Stimulated activated CD4-positive, alpha-beta T cell treated with anti-CD3 and anti-CD28 coated beads, Interleukin-4, amount 100 ng/mL, for 48 hours (primary cell): Measurements from ENCODE around the gene ZNF18.
A peak's percentile ranks its signal among the peaks of the same experiment; 100 is the strongest.

Experiments used
- DNase-seq, 2 donors: peaks; one replicate each; pipeline ENCODE4 v3.0.0-alpha.2; 2020; ENCODE audit warnings: low read depth in 2 of 2

Gene ZNF18, protein sequence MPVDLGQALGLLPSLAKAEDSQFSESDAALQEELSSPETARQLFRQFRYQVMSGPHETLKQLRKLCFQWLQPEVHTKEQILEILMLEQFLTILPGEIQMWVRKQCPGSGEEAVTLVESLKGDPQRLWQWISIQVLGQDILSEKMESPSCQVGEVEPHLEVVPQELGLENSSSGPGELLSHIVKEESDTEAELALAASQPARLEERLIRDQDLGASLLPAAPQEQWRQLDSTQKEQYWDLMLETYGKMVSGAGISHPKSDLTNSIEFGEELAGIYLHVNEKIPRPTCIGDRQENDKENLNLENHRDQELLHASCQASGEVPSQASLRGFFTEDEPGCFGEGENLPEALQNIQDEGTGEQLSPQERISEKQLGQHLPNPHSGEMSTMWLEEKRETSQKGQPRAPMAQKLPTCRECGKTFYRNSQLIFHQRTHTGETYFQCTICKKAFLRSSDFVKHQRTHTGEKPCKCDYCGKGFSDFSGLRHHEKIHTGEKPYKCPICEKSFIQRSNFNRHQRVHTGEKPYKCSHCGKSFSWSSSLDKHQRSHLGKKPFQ

DNA sequence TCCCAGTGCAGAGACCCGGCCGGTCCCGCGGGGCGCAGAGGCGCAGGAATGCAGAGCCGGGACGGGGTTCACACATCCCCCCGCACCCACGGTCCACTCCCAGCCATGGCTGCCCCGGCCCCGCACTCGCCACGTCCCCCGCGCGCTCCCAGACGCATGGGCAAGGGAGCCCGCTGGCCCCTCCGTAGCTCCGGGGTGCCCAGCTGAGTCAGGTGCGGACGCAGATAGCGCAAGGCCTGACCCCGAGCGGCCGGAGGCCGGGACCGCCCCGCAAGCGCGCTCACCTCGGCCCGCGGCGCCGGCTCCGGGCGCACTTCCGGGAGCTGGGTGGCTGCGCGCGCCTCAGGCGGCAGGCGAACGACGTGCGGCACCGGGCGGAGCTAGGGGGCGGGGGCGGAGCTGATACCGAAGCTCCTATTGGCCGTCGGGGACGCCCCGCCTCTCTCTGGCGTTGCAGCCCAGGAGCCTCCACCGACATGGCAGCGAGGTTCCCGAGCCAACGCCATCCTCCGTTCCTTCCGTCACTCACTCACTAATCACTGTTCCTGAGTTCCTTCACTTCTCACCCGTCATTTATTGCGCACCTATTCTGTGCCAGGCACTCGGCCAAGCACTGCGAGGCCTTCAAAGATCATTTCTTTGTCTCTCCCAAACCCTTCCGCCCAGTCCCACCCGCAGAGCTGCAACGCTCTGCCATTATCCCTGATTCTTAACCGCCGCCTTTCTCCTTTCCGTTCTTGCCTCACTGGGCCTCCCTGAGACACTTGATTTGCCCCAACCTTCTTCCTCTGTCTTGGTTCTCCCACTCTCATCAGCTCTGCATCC lies at the start of gene ZNF18:
Gene ZNF18 (minus strand): TSS at position 329 of the 825 bp plus-strand sequence. CDS start 4,646 bp downstream, outside the sequence.
- peak; percentile 93 to 96 for DNase-seq

DNA sequence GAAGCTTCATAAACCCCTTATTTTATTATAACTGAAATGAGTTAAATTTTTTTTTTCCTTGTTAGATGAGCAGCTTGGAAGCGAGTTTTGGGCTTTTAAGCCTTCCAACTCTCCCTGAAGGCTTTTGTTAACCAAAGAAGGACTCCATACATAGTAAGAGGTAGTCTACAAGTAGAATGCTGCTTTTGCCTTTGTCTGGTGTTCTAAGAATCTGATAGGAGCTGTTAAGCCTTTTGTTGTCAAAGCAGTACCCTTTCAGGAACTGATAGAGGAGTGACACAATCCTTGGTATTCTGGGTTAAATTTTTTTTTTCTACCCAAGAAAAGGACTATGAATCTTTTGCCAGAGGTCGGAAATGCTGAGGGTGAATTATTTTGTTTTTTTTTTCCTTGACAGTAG lies 49.5 kb upstream of the ZNF18 start:
- DNase-seq: no peak

DNA sequence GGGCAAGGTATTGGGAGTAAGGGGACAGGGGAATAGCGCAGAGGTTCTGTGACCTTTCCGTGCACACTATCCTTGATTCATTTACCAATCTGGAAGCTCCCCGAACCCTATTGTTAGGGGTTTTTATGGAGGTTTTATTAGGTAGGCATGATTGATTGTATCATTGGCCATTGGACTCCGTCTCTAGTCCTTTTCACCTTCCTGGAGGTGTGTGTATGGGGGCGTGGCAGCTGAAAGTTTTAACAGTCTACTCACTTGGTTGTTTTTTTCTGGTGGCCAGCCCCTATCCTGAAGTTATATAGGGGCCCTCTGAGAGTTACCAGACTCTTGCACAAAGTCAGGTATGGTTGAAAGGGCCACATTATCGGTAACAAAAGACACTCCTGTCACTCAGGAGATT lies 46.4 kb upstream of the ZNF18 start:
- DNase-seq: no peak

DNA sequence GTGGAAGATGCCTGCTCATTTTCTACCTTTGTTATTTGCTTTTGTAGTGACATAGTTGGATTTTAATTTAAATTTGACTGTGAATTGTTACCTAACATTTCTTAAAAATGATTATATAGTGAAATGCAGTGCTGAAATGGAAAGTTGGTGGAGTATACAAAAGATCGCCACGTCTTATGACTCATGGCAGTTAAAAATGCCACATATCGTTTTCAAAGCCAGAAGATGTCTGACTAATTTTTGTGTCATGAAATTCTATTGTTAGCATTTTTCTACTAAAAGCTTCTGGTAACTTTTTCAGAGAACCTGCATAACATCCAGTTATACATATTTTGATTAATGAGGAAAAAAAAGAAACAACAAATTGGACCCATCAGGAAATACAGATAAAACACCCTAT lies 44.0 kb upstream of the ZNF18 start:
- DNase-seq: no peak

DNA sequence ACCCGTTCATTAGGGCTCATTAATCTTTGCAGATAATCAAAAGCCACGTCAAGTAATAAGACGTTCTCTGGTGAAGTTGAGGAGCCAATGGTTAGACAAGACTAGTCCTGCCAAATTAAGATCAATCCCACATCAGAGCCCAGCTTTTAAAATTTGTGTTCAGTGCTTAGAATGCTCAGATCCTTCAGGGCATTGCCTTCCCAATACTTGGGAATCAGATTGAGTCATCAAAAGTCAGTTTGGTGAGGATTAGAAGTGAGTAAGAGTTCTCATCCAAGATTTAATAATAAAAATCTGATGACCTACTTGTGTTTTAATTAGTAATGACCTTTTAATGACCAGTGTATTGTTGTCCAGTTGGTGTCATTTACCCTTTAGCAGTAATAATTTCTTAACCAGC lies 43.2 kb upstream of the ZNF18 start:
- no peak for DNase-seq

DNA sequence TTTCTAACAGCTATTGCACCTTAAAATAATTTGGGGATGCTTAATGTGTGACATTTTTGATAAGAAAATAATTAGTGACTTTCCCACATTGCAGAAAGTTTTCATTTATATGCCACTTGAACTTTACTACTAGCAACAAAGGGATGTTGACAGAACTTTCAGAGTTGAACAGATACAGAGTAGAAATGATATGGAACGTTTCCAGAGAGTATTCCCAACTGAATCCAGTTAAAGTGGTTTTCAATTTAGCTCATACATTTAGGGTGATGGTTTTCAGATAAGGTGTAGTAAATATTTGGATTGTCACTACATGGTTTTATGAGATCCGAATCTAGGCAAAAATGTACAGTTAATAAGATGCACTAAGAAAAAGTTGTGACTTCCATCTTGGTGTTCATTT lies 40.7 kb upstream of the ZNF18 start:
- no peak for DNase-seq

DNA sequence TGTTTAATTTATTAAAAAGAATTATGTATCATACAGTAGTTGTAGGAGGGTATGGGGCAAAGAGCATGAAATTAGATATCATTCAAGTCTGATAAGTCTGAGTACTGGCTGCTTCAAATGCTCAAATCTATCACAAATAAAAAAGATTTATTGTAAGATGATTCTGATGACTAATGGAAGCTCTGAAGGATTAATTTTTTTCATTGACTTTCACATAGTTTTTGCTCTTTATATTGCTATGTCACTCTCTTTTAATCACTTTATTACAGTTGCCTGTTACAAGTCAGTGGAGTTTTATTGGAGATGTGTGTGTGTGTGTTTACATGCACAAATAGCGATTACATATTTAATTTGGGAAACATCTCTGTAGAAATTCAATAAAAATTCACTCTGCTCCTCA lies 38.4 kb upstream of the ZNF18 start:
- DNase-seq: no peak

DNA sequence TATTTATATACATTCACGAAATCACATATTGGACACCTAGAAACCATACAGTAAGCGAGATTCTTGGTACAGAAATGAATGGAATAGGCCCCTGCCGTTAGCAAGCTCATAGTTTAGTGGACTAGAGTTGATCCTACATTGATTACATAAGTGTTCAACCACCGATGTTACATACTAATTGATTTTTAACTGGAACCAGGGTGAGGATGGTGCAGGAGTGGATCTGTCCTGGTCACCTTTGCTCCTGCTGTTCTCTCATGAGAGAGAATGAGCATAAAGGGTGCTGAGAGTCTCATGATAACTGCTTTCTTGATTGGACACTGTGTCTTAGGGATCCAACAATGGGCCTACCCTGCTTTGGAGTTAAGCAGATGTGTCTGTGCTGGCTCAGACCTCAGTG lies 37.3 kb upstream of the ZNF18 start:
- DNase-seq: no peak

DNA sequence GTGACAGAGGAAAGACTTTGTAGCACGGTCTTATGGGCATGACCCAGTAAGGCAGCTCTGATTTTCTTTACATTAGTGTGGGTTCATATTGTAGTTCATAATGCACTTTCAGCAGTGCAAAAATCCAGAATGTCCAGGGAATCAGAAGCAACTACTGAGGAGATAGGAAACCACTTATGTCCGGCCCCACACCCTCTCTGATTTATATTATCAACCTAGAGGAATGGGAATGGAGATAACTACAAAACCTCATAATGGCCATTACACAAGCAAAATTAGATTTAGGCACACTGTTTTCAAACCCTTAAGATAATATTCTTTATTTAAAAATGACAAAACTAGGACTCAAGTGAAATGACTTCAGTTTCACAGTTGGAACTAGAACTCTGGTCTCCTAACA lies 31.3 kb upstream of the ZNF18 start:
- no peak for DNase-seq

DNA sequence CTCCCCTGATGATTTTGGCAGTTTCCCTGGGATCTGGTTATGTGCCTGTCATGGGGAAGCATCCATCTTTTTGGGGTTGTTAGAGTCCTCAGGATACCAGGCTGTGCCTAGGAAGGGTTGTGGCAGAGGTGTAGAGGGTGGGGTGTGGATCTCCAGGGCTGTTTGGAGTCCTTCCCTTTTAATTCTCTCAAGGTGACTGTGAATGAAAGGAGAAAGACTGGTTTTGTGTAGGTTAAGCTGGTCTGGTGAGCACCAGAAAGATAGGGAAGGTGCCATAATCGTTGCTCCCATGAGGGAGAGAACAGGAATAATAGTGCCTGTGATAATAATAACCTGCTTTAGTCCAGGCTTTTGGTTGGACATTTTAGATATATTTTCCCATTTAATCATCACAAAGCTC lies 30.4 kb upstream of the ZNF18 start:
- no peak for DNase-seq

DNA sequence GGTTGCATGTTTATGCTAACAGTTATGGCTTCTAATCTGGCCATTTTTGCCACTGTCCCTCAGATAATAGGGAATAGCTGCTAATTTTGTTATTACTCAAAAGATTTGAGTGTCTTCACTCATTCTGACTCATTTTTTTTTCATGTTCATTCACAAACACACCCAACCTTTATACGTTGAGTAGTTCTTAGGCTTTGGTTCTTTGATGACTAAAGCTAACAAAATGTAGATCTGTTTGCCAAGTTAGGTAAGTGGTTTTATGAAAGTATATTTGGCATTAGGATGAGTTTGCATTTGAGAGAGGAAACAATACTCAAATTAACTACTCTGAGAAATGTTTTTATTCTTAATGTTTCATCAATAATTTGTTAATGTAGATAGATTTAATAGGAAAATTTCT lies 27.1 kb upstream of the ZNF18 start:
- no peak for DNase-seq

DNA sequence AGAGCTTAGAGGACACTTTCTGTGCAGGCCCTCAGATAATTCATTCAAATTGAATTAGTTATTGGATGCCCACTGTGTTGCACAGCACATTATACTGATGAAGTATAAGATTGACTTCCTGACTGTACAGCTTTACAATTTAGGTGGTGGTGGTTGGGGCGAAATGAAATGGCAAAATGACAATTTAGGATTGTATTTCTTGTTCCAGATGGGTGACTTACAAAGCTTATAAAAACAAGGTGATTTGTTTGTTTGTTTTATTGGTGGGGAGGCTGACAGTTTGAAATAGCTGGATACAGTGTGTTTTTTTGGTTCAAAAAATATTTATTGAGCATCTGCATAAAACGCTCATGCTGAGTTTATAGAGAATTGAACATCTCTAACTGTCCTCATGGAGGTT lies 25.0 kb upstream of the ZNF18 start:
- DNase-seq: no peak

DNA sequence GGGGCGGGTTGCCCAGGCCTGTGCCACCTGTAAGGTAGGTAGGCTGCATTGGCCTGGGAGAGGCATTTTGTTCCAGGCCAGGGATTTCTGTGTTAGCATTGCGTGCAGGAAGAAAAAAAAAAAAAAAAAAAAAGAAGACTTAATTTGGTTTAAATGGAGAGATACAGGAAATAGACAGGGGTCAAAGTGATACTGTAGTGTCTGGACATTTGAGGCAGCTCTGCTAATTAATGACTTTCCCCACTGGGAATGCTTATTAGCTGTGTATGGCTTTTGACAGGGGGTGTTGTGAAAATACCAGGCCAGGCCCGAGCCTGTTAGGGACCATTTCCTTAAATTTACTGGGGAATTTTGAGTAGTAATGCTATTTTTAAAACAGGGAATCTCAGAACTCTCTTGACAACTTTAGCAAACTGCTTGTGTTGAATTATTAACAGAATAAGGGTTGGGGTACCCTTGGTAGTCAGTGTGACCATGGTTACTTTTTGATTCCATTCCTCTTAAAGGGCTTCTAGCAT lies 24.4 kb upstream of the ZNF18 start:
- no peak for DNase-seq

DNA sequence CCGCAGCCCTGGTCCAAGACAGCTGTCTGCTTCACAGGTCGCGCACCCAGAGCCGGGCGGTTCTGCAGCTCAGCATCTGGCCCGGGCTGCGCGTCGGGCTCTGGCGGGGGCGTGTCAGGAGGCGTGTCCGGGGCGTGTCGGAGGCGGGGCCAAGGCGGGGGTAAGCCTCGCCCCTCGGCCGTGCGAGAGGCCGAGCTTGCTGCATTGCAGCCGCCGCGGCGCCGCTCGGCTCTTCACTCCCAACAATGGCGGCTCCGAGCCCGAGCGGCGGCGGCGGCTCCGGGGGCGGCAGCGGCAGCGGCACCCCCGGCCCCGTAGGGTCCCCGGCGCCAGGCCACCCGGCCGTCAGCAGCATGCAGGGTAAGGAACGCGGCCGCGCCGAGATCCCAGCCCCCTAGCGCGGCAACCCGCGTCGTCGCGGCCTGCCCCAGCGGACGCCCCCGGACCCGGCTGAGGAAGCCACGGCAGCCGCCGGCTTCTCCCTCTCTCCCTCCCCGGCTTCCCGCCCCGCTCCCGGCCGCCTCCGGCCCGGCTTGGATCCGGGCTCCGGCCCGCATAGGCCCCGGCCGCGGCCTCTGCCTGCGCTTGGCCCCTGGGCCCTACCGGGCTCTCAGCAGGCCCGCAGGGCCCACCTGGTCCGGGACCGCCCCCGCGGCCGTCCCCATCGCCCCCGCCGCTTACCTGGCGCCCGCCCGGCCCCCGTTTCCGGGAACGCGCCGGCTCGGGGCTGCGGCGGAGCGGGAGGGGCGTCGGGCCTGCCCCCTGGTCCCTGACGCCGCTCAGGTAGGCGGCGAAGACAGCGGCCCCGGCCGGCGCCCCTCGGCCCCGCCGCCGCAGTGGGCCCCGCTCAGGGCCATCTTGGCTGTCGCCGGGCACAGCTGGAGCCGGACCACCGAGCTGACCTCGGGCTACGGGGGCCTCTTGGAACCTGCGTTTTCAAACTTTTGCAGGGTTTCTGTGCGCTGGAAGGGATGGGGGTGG lies 23.7 kb upstream of the ZNF18 start, which contains the start of gene MAP2K4:
Gene MAP2K4 (plus strand): TSS at position 236 of the 981 bp plus-strand sequence. CDS start 10 bp downstream, at position 246.
- peak; percentile 87 to 94 for DNase-seq

DNA sequence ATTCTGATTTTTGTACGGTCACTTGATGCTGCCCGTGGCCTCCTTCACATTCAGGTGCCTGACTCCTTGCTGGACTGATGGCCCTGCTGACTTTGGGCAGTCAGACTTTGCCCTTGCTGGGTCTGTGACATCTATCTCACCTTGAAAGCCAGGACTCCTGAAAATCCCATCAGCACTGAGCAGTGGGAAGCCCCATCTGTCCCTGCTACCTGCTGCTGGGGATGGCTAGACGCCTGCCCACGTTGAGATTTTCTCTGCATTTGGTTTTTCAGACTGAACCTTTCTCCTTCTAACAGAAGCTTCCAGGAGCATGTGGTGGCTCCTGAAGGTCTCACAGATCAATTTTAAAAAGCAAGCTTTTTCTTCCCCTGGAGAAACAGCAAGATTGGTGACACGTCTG lies 10.2 kb upstream of the ZNF18 start:
- no peak for DNase-seq

DNA sequence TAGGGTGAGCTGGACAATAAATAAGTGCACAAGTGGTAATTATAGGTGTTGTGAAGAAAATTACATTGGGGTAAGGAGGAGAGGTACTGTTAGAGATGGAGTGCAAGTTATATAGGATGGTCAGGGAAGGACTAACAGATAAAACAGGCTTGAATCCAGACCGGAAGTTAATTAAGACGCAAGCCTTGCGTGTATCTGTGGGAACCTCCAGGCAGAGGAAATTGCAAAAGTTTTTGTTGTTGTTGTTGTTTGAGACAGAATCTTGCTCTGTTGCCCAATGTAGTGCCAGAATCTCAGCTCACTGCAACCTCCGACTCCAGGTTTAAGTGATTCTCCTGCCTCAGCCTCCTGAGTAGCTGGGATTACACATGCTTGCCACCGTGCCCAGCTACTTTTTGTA lies 2.4 kb upstream of the ZNF18 start:
- no peak for DNase-seq

DNA sequence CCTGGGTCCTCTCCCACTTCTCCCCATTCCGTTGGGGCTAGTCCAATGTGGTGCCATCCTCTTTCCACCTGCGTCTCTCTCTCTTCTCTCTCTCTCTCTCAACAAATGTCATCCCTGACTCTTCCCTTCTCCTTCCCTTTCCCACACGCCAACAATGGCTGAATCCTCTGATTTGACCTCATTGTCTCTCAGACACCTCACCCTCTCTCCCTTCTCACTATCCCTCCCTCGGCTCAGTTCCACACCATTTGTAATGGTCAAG lies 628 bp upstream of the ZNF18 start:
- no peak for DNase-seq

DNA sequence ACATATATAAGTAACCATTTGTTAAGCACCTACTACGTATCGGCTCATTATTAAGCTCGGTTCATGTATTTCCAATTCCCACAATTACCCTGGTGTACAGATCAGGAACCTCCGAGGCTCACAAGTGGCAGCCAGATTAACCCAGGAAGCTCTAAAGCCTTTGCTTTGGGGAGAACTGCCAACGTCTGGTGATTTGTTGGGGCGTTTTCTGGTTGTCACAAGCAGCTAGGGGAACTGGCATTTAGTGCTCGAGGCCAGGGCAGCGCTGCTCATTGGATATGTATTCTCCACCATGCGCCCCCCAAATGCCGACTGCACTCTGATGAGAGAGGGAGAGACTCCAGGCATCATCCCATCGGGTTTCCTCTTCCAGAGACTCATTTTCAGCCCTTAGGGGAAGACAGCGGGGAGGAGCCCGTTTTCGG lies 541 bp downstream of the ZNF18 start:
- DNase-seq: no peak

DNA sequence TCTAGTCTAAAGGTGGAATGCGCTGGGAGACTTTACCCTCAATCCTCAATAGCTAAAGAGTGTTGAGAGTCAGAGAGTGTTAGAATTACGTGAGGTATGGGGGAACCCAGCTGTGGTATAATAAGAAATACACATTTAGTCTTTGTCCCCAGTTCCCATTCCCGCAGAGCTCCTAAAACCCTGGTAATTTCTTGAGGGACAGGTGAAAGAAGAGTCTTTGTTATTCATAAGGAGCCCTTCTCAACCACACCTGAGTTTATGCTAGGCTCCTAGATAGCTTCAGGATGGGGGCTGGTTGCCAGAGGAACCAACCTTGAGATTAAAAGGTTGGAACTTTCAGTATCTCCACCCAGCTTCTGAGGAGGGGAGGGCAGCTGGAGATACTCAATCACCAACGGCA lies 5.8 kb downstream of the ZNF18 start:
- DNase-seq: no peak

DNA sequence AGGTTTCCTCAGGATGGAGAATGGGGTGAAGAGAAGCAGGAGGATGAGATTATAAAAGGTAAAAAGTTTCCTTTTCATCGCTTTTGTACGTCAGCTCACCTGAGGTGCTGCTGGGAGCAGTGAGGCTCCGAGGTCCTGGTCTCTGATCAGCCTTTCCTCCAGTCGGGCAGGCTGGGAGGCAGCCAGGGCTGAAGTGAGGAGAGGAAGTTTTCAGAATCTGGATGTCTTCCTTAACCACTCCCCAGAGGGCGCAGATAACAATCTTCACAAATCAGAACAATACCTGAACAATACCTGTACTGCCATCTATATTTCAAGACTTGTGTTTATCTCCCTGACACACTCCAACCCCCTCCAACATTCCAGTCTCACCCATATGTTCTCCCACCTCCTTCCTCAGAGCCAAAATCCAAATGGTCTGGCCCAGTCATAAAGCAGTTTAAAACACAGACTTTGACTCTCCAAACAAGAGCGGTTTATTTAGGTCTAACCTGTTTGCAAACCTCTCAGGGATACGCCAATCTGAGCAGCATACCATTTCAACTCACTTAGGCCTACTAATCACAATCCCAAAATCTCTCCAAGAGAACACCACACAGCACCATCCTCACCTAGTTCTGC lies 6.8 kb downstream of the ZNF18 start:
- no peak for DNase-seq

DNA sequence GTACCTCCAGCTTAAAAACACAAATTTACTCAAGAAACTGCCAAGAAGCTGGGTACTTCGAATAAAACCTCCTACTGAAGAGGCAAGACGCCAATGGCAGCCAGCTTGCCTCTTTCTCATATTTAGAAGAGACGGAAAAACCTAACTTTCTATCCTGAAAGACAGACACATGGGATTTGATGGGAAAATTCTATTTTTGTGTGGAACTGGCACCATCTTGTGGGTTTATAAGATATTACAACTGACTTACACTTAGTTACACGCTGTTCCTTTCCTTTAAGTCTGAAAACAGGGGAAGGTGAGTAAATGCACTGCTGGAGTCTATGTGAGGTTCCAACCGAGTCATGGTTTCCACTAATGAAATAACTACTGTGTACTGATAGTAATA lies 10.3 kb downstream of the ZNF18 start:
- no peak for DNase-seq
